GM12892 (cell line): ENCODE results near the gene ARRDC3.

Source experiments
- POLR2A ChIP-seq: IDR thresholded peaks from 2 replicates; pipeline ENCODE4 v1.6.1; 2011; ENCODE audit warnings: low read depth, low read length, control low read depth
- POLR2AphosphoS5 ChIP-seq: IDR thresholded peaks from 2 replicates; pipeline ENCODE4 v1.6.1; 2011; ENCODE audit warnings: low read depth, low read length, control low read depth

DNA sequence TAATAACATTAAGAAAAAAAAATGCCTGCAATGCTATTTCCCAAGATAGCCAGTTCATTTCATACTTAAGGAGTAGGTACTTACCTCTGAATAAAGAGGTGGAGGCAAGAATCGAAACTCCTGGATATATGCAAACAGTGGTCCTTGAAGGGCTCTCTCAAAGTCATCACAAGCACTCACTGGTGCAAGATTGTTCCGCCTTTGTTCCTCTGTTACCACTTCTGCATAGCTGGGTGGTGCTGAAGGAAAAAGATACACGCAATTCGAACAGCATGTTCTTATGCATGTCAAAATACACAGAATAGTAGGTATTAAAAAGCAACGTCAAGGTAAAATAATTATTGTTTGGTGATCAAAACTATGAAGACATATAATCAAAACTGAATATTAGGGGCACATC, 9.5 kb downstream of the ARRDC3 start:
- no peak for TF ChIP-seq POLR2A
- no peak for TF ChIP-seq POLR2AphosphoS5
